HepG2 (cell line): Measurements from ENCODE around the gene CCDC102B. TPM values are rescaled to one million over a fixed set of nuclear protein-coding genes. Genes with fewer than 3 reads are reported as not detected.

Source experiments
- ATAC-seq: fragments of 200-7000 bp; cut with Tn5 transposase; 3 replicates; pipeline ENCODE4 v1.9.1; 2020; ENCODE audit warnings: mild to moderate bottlenecking, moderate library complexity
- BruUV-seq: library from RNA; stranded (reverse); fragments of 400-500 nt; replicated peaks from 2 replicates; lab custom pipeline; 2021; lab: Mats Ljungman, UMichigan
- CTCF ChIA-PET: fragments of 300-600 bp; formaldehyde crosslinking; extraction: SDS; loops from one replicate; lab custom pipeline; 2021; ENCODE audit warnings: low total read pairs, inconsistent platforms, low intra/inter-chr PET ratio; lab: Yijun Ruan, JAX
- POLR2A ChIA-PET: fragments of 350-600 bp; sonication (Branson Sonifier 250); formaldehyde crosslinking; loops from one replicate; lab custom pipeline; 2020; ENCODE audit warnings: antibody characterized with exemption, inconsistent platforms; lab: Yijun Ruan, JAX
- DNase-seq: peaks from one replicate; pipeline ENCODE4 v3.0.0-alpha.2; 2015; ENCODE audit warnings: low spot score
- FAIRE-seq: peaks from 3 replicates; lab custom pipeline; 2011; peaks lifted over from hg19 to GRCh38; lab: Jason Lieb, UNC
- H2AFZ ChIP-seq: one replicate; pipeline ENCODE4 v1.6.1; 2011; ENCODE audit warnings: low read length, inconsistent platforms
- H3K27ac ChIP-seq: fragments of 300-600 bp; 3 replicates; pipeline ENCODE4 v1.8.0; 2011; ENCODE audit warnings: mixed run types, mild to moderate bottlenecking, mixed read lengths, low read length, inconsistent platforms; ENCODE audit not compliant: insufficient read depth; ENCODE audit errors: extremely low read length
- H3K27me3 ChIP-seq, 2 experiments: fragments of 200-600 bp in 1 of 2; 2 replicates in 1 of 2; 3 replicates in 1 of 2; pipeline versions ENCODE4 v1.6.0 to v1.8.0; 2011; ENCODE audit warnings: low read length in 2 of 2, mild to moderate bottlenecking in 2 of 2, moderate library complexity in 2 of 2, inconsistent platforms in 1 of 2; ENCODE audit not compliant: insufficient read depth in 2 of 2, control insufficient read depth in 1 of 2
- H3K36me3 ChIP-seq, 2 experiments: fragments of 200-600 bp in 1 of 2; replicated peaks in 1 of 2; 2 replicates in 1 of 2; 3 replicates in 1 of 2; pipeline versions ENCODE4 v1.5.1 to v1.8.0; 2011; ENCODE audit warnings: low read length in 2 of 2, inconsistent platforms in 1 of 2; ENCODE audit not compliant: insufficient read depth in 2 of 2, control insufficient read depth in 1 of 2
- H3K4me1 ChIP-seq: 2 replicates; pipeline ENCODE4 v1.5.1; 2012; ENCODE audit warnings: low read length, inconsistent platforms; ENCODE audit not compliant: insufficient read depth
- H3K4me2 ChIP-seq: 2 replicates; pipeline ENCODE4 v1.6.0; 2011; ENCODE audit warnings: low read depth, low read length, inconsistent platforms
- H3K4me3 ChIP-seq, 3 experiments: fragments of 200-600 bp in 1 of 3; sonication (generic), shearing (Covaris generic) in 1 of 3; replicated peaks in 1 of 3; 2 replicates each; pipeline ENCODE4 v1.5.1; 2011 to 2016; ENCODE audit warnings: low read length in 3 of 3, inconsistent platforms in 2 of 3, low read depth in 2 of 3, mild to moderate bottlenecking in 2 of 3, control low read depth in 1 of 3, mixed read lengths in 1 of 3; ENCODE audit not compliant: insufficient read depth in 1 of 3
- H3K79me2 ChIP-seq: one replicate; pipeline ENCODE4 v1.6.1; 2011; ENCODE audit warnings: low read length, inconsistent platforms; ENCODE audit not compliant: insufficient read depth
- H3K9ac ChIP-seq: 2 replicates; pipeline ENCODE4 v1.6.0; 2011; ENCODE audit warnings: mild to moderate bottlenecking, low read depth, low read length, inconsistent platforms; ENCODE audit not compliant: insufficient read depth
- H3K9me3 ChIP-seq: 2 replicates; pipeline ENCODE4 v1.5.1; 2012; ENCODE audit warnings: mild to moderate bottlenecking, low read length
- H4K20me1 ChIP-seq: 2 replicates; pipeline ENCODE4 v1.6.0; 2011; ENCODE audit warnings: inconsistent platforms, mild to moderate bottlenecking, low read length, moderate library complexity; ENCODE audit not compliant: insufficient read depth
- CREM ChIP-seq, 2 experiments: sonication (generic) in 1 of 2; formaldehyde crosslinking in 1 of 2; IDR thresholded peaks; 2 replicates each; pipeline versions ENCODE4 v1.4.0 to v1.6.1; 2016 to 2020; ENCODE audit warnings: antibody characterized with exemption in 1 of 2, mild to moderate bottlenecking in 1 of 2, missing genetic modification reagents in 1 of 2
- ETV5 ChIP-seq: IDR thresholded peaks from 2 replicates; pipeline ENCODE4 v1.6.1; 2018; ENCODE audit warnings: missing biosample characterization, missing genetic modification reagents, inconsistent platforms, borderline replicate concordance
- ISX ChIP-seq: sonication (generic); formaldehyde crosslinking; conservative IDR thresholded peaks from 2 replicates; pipeline ENCODE4 v1.5.0; 2020; ENCODE audit warnings: missing genetic modification reagents
- MAF1 ChIP-seq: sonication (generic); formaldehyde crosslinking; IDR thresholded peaks from 2 replicates; pipeline ENCODE4 v1.5.0; 2020; ENCODE audit warnings: missing genetic modification reagents, borderline replicate concordance
- MED8 ChIP-seq: sonication (generic); formaldehyde crosslinking; IDR thresholded peaks from 2 replicates; pipeline ENCODE4 v1.8.1; 2023; ENCODE audit warnings: mild to moderate bottlenecking, missing genetic modification reagents; ENCODE audit not compliant: insufficient replicate concordance
- NBN ChIP-seq: fragments of 450-650 bp; conservative IDR thresholded peaks from 2 replicates; pipeline ENCODE4 v1.6.1; 2017
- POGK ChIP-seq: sonication (generic); formaldehyde crosslinking; conservative IDR thresholded peaks from 2 replicates; pipeline ENCODE4 v1.8.0; 2022; ENCODE audit warnings: mild to moderate bottlenecking, moderate library complexity, missing genetic modification reagents
- SIX4 ChIP-seq: sonication (generic); formaldehyde crosslinking; IDR thresholded peaks from 2 replicates; pipeline ENCODE4 v1.4.0; 2020; ENCODE audit warnings: missing genetic modification reagents
- WGBS: methylation state at CpG from one replicate; pipeline ENCODE4 v1.1.6; 2017; ENCODE audit warnings: low lambda C conversion rate; 5-methylcytosine and 5-hydroxymethylcytosine counted together
- in situ Hi-C: cut with HindIII; loops from 2 replicates; pipeline ENCODE4 v1.10.0; 2017; ENCODE audit warnings: low pct_unique_long_range_greater_than_20kb; ENCODE audit not compliant: extremely low pct_ligation_motif_present
- intact Hi-C: fragments of 100-400 bp; cut with micrococcal nuclease; formaldehyde crosslinking; loops from one replicate; pipeline ENCODE4 v1.10.0; 2022; ENCODE audit not compliant: unreplicated experiment
- polyA plus RNA-seq, 8 experiments: library from polyadenylated mRNA; depleted of rRNA in 3 of 8; stranded (reverse) in 7 of 8; unstranded in 1 of 8; fragments of >200 nt; fragmentation: Illumina TruSeq in 4 of 8; extraction: Trizol in 4 of 8; gene quantifications; 2 replicates each; pipeline versions ENCODE4 v1.2.1 to v1.2.3, GENCODE V29; 2011 to 2016; ENCODE audit warnings: low read depth in 4 of 8, missing spikeins in 1 of 8, mixed read lengths in 1 of 8; ENCODE audit not compliant: insufficient read depth in 1 of 8
- total RNA-seq, 5 experiments: library from RNA; depleted of rRNA; stranded (reverse); fragments of >200 nt; fragmentation: Illumina TruSeq; extraction: Trizol; gene quantifications; 2 replicates each; pipeline ENCODE4 v1.2.3, GENCODE V29; 2016; ENCODE audit warnings: low read depth in 1 of 5
- TF ChIP-seq, protein P1 (sequence below): sonication (generic); formaldehyde crosslinking; IDR thresholded peaks from 2 replicates; pipeline ENCODE4 v1.5.0; 2020; ENCODE audit warnings: mild to moderate bottlenecking, missing genetic modification reagents, moderate library complexity
- TF ChIP-seq, protein P2 (sequence below): sonication (generic); formaldehyde crosslinking; IDR thresholded peaks from 2 replicates; pipeline ENCODE4 v1.8.1; 2023; ENCODE audit warnings: mild to moderate bottlenecking, missing genetic modification reagents

Gene CCDC102B
- total and polyA plus RNA-seq, 2 of the 13 experiments (the other 11 are each of a cell fraction or from before 2014, with no cell fraction given): 2.3 to 3.7 TPM

DNA sequence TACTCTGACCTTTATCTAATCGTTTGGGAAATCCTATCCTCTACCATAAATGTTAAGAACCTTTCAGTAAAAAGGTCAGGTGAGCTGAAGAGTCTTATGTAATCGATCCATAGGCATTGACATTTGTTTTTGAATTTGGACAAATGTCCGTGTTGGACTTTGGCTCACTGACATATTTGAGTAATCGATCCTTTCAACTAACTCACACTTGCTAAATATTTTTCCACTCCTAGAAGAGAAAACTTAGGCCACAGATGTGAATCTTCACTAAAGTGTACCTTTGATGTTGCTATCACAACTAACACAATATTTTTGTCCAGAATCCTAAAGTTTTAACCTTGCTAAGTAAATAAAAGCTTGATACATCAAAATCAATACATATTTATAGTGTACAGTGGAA, 89.5 kb downstream of the CCDC102B start (continued):
- TF ChIP-seq, protein P1, sequence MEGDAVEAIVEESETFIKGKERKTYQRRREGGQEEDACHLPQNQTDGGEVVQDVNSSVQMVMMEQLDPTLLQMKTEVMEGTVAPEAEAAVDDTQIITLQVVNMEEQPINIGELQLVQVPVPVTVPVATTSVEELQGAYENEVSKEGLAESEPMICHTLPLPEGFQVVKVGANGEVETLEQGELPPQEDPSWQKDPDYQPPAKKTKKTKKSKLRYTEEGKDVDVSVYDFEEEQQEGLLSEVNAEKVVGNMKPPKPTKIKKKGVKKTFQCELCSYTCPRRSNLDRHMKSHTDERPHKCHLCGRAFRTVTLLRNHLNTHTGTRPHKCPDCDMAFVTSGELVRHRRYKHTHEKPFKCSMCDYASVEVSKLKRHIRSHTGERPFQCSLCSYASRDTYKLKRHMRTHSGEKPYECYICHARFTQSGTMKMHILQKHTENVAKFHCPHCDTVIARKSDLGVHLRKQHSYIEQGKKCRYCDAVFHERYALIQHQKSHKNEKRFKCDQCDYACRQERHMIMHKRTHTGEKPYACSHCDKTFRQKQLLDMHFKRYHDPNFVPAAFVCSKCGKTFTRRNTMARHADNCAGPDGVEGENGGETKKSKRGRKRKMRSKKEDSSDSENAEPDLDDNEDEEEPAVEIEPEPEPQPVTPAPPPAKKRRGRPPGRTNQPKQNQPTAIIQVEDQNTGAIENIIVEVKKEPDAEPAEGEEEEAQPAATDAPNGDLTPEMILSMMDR (CRISPR knock-in tag): no peak
- TF ChIP-seq SIX4 (CRISPR knock-in tag) (0 out of 2 replicates have a peak, but pooled peaks have one; percentile 21), POGK (CRISPR knock-in tag) (0 out of 2 replicates have a peak, but pooled peaks have one; percentile 50)

DNA sequence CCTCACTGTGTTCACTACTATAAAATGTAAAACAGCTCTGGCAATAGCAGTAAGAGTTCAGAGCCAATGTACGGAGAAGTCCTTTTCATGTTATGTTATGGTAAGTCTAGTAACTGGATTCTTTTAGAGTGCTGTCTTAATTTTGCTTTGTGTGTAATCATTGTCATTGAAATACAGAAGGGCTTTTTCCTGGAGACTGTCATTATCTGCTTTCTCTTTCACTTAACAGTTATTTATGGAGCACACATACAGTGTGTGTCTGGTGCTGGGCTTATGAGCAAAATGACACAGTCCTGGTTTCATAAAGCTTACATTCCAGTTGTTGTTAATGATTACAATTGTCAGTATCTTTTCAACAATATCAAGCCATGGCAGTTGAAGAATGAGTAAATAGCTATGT, 95.5 kb downstream of the CCDC102B start:
- no peaks in the 10 kb centered on the region for H3K36me3 ChIP-seq
- FAIRE-seq (no peak), ATAC-seq (peak; percentile 84), DNase-seq (no peak)
- no peak overlapping the region for H3K27ac ChIP-seq
- H3K4me1 ChIP-seq: peaks cover 20% of the 10 kb centered on the region
- H3K79me2 ChIP-seq: no peaks in the 10 kb centered on the region
- H2AFZ ChIP-seq: no peak overlapping the region
- H3K27me3 ChIP-seq: no peaks in the 10 kb centered on the region
- ChIA-PET POLR2A (no interaction called here), CTCF (no interaction called here)
- no TSS peak for BruUV-seq
- no peaks in the 10 kb centered on the region for H3K9me3 ChIP-seq
- no peak overlapping the region for H3K9ac ChIP-seq
- H4K20me1 ChIP-seq: no peaks in the 10 kb centered on the region
- 94% methylated on average over 1 of the region's 1 CpG for WGBS
- intact Hi-C loops: no loop called here
- no peak for TF ChIP-seq CREM (IDR thresholded peaks at IDR 0.05)
- TF ChIP-seq CREM (CRISPR knock-in tag; IDR thresholded peaks at IDR 0.05): no peak
- no peak for TF ChIP-seq MED8 (CRISPR knock-in tag)
- TF ChIP-seq MAF1: no peak
- TF ChIP-seq, protein P2, sequence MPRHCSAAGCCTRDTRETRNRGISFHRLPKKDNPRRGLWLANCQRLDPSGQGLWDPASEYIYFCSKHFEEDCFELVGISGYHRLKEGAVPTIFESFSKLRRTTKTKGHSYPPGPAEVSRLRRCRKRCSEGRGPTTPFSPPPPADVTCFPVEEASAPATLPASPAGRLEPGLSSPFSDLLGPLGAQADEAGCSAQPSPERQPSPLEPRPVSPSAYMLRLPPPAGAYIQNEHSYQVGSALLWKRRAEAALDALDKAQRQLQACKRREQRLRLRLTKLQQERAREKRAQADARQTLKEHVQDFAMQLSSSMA (CRISPR knock-in tag): no peak
- no peak for TF ChIP-seq NBN
- TF ChIP-seq ETV5 (CRISPR knock-in tag): no peak
- no peak for TF ChIP-seq ISX (CRISPR knock-in tag)
- TF ChIP-seq SIX4 (CRISPR knock-in tag): no peak
- no peak overlapping the region; the same call in 1 of the 2 replicates for H3K4me2 ChIP-seq
- in situ Hi-C loops: no loop called here
- H3K4me3 ChIP-seq: no peak overlapping the region
